MCF 10A (cell line): ENCODE measurements around the gene NRIP1. TPM values are rescaled to one million over a fixed set of nuclear protein-coding genes. Genes with fewer than 3 reads are reported as not detected.

Experiments
- BruUV-seq: library from RNA; stranded (reverse); fragments of 400-500 nt; replicated peaks from 2 replicates; lab custom pipeline; 2021; lab: Mats Ljungman, UMichigan
- CTCF ChIA-PET: fragments of 300-600 bp; sonication (Branson Sonifier 250); formaldehyde crosslinking; extraction: SDS; loops from one replicate; lab custom pipeline; 2021; ENCODE audit warnings: antibody characterized with exemption, inconsistent platforms; lab: Yijun Ruan, JAX
- POLR2A ChIA-PET: fragments of 300-600, 350-650 bp; sonication (Branson Sonifier 250); formaldehyde crosslinking; extraction: SDS; loops from one replicate; lab custom pipeline; 2020; ENCODE audit warnings: antibody characterized with exemption, inconsistent platforms; lab: Yijun Ruan, JAX
- DNase-seq: peaks from one replicate; pipeline ENCODE4 v3.0.0-alpha.2; 2018; ENCODE audit not compliant: unreplicated experiment
- H3K27ac Mint-ChIP-seq: one replicate; pipeline ENCODE4 v1.8.0; 2022; ENCODE audit warnings: mild to moderate bottlenecking, low read depth, mixed read lengths; ENCODE audit not compliant: unreplicated experiment
- H3K27me3 Mint-ChIP-seq: one replicate; pipeline ENCODE4 v1.8.0; 2022; ENCODE audit warnings: mixed read lengths; ENCODE audit not compliant: insufficient read depth, unreplicated experiment
- H3K36me3 Mint-ChIP-seq: one replicate; pipeline ENCODE4 v1.8.0; 2022; ENCODE audit warnings: mild to moderate bottlenecking, moderate library complexity, mixed read lengths; ENCODE audit not compliant: insufficient read depth, unreplicated experiment
- H3K4me1 Mint-ChIP-seq: one replicate; pipeline ENCODE4 v1.8.0; 2022; ENCODE audit warnings: mixed read lengths; ENCODE audit not compliant: insufficient read depth, unreplicated experiment
- H3K4me3 Mint-ChIP-seq: one replicate; pipeline ENCODE4 v1.8.0; 2022; ENCODE audit warnings: mild to moderate bottlenecking, moderate library complexity, mixed read lengths; ENCODE audit not compliant: unreplicated experiment
- H3K9me3 Mint-ChIP-seq: one replicate; pipeline ENCODE4 v1.8.0; 2022; ENCODE audit warnings: mixed read lengths; ENCODE audit not compliant: unreplicated experiment
- intact Hi-C: fragments of 100-400 bp; cut with micrococcal nuclease; formaldehyde crosslinking; loops from 2 replicates; pipeline ENCODE4 v1.14.1; 2022
- total RNA-seq: library from RNA; stranded (reverse); gene quantifications from 2 replicates; pipeline ENCODE4 v1.2.3, GENCODE V29; 2022
- TF ChIP-seq, protein P1 (sequence below): fragments of 200-600 bp; IDR thresholded peaks from one replicate; pipeline ENCODE4 v1.8.0; 2022; ENCODE audit warnings: antibody characterized with exemption, mild to moderate bottlenecking; ENCODE audit not compliant: unreplicated experiment

NRIP1 gene
- total RNA-seq, 1 experiment from 2014 or later = 31.4 TPM

DNA sequence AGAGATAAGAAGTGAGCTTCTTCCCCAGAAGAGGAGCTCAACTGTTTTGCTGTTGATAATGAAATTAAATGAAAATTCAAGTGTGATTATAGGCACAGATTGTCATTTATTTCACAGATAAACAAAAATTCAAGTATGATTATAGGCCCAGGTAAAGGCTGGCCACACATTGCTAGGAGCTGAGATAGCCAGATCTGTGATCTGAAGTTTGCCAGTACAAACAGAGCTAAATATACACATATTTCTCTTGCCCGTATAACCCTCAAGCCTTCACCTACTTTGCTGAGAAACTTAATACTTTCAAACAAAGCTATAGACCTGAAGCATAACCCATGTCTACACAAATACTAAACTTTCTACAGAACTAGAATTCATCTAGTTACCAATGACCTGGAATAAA, 31.3 kb upstream of the NRIP1 start:
- Mint-ChIP-seq H3K4me3 (no peak overlapping the region), H3K27me3 (no peaks in the 10 kb centered on the region), H3K4me1 (no peaks in the 10 kb centered on the region), H3K36me3 (no peaks in the 10 kb centered on the region), H3K27ac (no peak overlapping the region), H3K9me3 (no peaks in the 10 kb centered on the region)
- intact Hi-C loops = no loop called here
- BruUV-seq = no TSS peak
- TF ChIP-seq, protein P1, sequence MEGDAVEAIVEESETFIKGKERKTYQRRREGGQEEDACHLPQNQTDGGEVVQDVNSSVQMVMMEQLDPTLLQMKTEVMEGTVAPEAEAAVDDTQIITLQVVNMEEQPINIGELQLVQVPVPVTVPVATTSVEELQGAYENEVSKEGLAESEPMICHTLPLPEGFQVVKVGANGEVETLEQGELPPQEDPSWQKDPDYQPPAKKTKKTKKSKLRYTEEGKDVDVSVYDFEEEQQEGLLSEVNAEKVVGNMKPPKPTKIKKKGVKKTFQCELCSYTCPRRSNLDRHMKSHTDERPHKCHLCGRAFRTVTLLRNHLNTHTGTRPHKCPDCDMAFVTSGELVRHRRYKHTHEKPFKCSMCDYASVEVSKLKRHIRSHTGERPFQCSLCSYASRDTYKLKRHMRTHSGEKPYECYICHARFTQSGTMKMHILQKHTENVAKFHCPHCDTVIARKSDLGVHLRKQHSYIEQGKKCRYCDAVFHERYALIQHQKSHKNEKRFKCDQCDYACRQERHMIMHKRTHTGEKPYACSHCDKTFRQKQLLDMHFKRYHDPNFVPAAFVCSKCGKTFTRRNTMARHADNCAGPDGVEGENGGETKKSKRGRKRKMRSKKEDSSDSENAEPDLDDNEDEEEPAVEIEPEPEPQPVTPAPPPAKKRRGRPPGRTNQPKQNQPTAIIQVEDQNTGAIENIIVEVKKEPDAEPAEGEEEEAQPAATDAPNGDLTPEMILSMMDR = no peak
- no peak for DNase-seq
- ChIA-PET CTCF (interaction anchor here (1.1 to 1.5 kb wide), 2 partner anchors 8 to 13 kb away, joined by 3 to 4 read pairs; no protein-coding TSS in a partner anchor), POLR2A (interaction anchor here (0.7 to 1.5 kb wide), 3 partner anchors 13 to 42 kb away, joined by 3 read pairs; no protein-coding TSS in a partner anchor)

DNA sequence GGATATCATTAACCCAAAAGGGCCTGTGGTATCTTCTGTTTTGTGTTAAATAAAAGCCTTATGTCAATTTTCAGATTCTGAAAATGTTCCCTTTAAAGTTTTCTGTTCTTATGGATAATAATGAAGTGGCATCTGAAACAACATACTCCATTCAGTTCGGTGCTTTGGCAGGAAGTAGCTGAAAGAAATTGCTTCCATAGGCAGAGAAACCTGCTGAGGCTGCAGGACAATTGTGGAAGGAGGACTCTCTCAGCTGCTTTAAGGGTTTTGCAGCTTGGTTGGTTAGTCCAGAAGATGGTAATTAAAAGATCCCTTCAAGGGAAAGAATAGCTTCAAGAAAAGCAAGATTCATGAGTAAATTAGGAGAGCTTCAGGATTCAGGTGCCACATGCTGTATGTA, 30.5 kb upstream of the NRIP1 start:
- ChIA-PET POLR2A (interaction anchor here (0.7 to 1.5 kb wide), 3 partner anchors 12 to 43 kb away, joined by 3 read pairs; no protein-coding TSS in a partner anchor), CTCF (interaction anchor here (0.6 to 1.5 kb wide), 3 partner anchors 9 to 375 kb away, joined by 3 to 4 read pairs (median 3); no protein-coding TSS in a partner anchor)
- no peaks in the 10 kb centered on the region for H3K27me3 Mint-ChIP-seq
- no peaks in the 10 kb centered on the region for H3K36me3 Mint-ChIP-seq
- no TSS peak for BruUV-seq
- intact Hi-C loops = no loop called here
- no peaks in the 10 kb centered on the region for H3K9me3 Mint-ChIP-seq
- H3K4me1 Mint-ChIP-seq = no peaks in the 10 kb centered on the region
- TF ChIP-seq, protein P1 = no peak
- no peak for DNase-seq
- peak overlapping the region; percentile 8 for H3K27ac Mint-ChIP-seq
- H3K4me3 Mint-ChIP-seq = no peak overlapping the region

DNA sequence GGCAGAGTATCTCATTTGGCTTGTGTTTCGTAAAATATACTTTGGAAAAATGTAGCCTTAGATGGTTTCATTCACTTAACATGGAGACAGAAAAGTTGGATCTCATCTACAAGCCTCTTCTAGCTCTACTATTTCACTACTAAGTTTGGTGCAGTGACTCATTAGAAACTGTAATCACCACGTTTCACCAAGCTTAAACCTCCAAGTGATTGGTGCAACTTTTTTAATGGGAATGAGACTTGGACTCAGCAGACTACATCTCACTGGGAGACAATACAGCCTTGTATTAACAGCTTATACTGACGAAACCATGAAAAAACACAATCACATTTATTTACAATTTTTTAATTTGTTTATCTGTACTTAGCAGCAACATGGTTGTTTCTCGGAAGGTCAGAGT, 29.9 kb upstream of the NRIP1 start:
- no peaks in the 10 kb centered on the region for H3K4me1 Mint-ChIP-seq
- ChIA-PET POLR2A (interaction anchor here (1.5 kb wide), 1 partner anchor 15 kb away, joined by 3 read pairs; no protein-coding TSS in a partner anchor), CTCF (interaction anchor here (0.6 to 1.5 kb wide), 4 partner anchors 11 to 375 kb away, joined by 3 read pairs; no protein-coding TSS in a partner anchor)
- no peaks in the 10 kb centered on the region for H3K9me3 Mint-ChIP-seq
- TF ChIP-seq, protein P1 = no peak
- intact Hi-C loops = no loop called here
- DNase-seq = no peak
- H3K27ac Mint-ChIP-seq = peak overlapping the region; percentile 8
- H3K27me3 Mint-ChIP-seq = no peaks in the 10 kb centered on the region
- no peak overlapping the region for H3K4me3 Mint-ChIP-seq
- no peaks in the 10 kb centered on the region for H3K36me3 Mint-ChIP-seq
- no TSS peak for BruUV-seq

DNA sequence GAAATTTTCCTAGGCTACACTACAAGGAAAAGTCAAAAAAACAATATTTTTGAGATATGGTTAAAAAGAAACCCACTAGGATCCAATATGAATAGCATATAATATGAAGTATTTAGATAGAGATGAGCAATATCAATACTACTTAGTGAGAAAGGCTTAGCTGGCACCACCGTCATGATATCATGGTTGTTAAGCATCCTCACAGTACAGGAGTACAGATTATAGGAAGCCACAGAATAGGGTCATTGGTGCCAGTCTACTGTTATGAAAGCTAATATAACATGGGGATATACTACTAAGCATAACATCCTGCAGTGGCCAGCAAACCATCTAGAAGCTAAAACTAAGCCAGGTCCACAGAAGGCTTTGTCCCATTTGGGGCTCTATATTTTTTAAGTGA, 28.4 kb upstream of the NRIP1 start:
- H3K4me1 Mint-ChIP-seq = no peaks in the 10 kb centered on the region
- H3K27me3 Mint-ChIP-seq = no peaks in the 10 kb centered on the region
- no peaks in the 10 kb centered on the region for H3K36me3 Mint-ChIP-seq
- no peak for DNase-seq
- ChIA-PET POLR2A (interaction anchor here (0.7 kb wide), 1 partner anchor 20 kb away, joined by 3 read pairs; no protein-coding TSS in a partner anchor), CTCF (no interaction called here)
- BruUV-seq = no TSS peak
- intact Hi-C loops = no loop called here
- no peak overlapping the region for H3K4me3 Mint-ChIP-seq
- H3K9me3 Mint-ChIP-seq = no peaks in the 10 kb centered on the region
- no peak overlapping the region for H3K27ac Mint-ChIP-seq
- TF ChIP-seq, protein P1 = no peak
